HepG2 (cell line): Measurements from ENCODE around the gene RBM47. TPM values are rescaled to one million over a fixed set of nuclear protein-coding genes. Genes with fewer than 3 reads are reported as not detected.

ENCODE experiments used
- ATAC-seq: fragments of 200-7000 bp; cut with Tn5 transposase; 3 replicates; pipeline ENCODE4 v1.9.1; 2020; ENCODE audit warnings: mild to moderate bottlenecking, moderate library complexity
- BruUV-seq: library from RNA; stranded (reverse); fragments of 400-500 nt; replicated peaks from 2 replicates; lab custom pipeline; 2021; lab: Mats Ljungman, UMichigan
- CTCF ChIA-PET: fragments of 300-600 bp; formaldehyde crosslinking; extraction: SDS; loops from one replicate; lab custom pipeline; 2021; ENCODE audit warnings: low total read pairs, inconsistent platforms, low intra/inter-chr PET ratio; lab: Yijun Ruan, JAX
- POLR2A ChIA-PET: fragments of 350-600 bp; sonication (Branson Sonifier 250); formaldehyde crosslinking; loops from one replicate; lab custom pipeline; 2020; ENCODE audit warnings: antibody characterized with exemption, inconsistent platforms; lab: Yijun Ruan, JAX
- DNase-seq: peaks from one replicate; pipeline ENCODE4 v3.0.0-alpha.2; 2015; ENCODE audit warnings: low spot score
- FAIRE-seq: peaks from 3 replicates; lab custom pipeline; 2011; peaks lifted over from hg19 to GRCh38; lab: Jason Lieb, UNC
- H2AFZ ChIP-seq: one replicate; pipeline ENCODE4 v1.6.1; 2011; ENCODE audit warnings: low read length, inconsistent platforms
- H3K27ac ChIP-seq: fragments of 300-600 bp; 3 replicates; pipeline ENCODE4 v1.8.0; 2011; ENCODE audit warnings: mixed run types, mild to moderate bottlenecking, mixed read lengths, low read length, inconsistent platforms; ENCODE audit not compliant: insufficient read depth; ENCODE audit errors: extremely low read length
- H3K27me3 ChIP-seq, 2 experiments: fragments of 200-600 bp in 1 of 2; 2 replicates in 1 of 2; 3 replicates in 1 of 2; pipeline versions ENCODE4 v1.6.0 to v1.8.0; 2011; ENCODE audit warnings: low read length in 2 of 2, mild to moderate bottlenecking in 2 of 2, moderate library complexity in 2 of 2, inconsistent platforms in 1 of 2; ENCODE audit not compliant: insufficient read depth in 2 of 2, control insufficient read depth in 1 of 2
- H3K36me3 ChIP-seq, 2 experiments: fragments of 200-600 bp in 1 of 2; replicated peaks in 1 of 2; 2 replicates in 1 of 2; 3 replicates in 1 of 2; pipeline versions ENCODE4 v1.5.1 to v1.8.0; 2011; ENCODE audit warnings: low read length in 2 of 2, inconsistent platforms in 1 of 2; ENCODE audit not compliant: insufficient read depth in 2 of 2, control insufficient read depth in 1 of 2
- H3K4me1 ChIP-seq: 2 replicates; pipeline ENCODE4 v1.5.1; 2012; ENCODE audit warnings: low read length, inconsistent platforms; ENCODE audit not compliant: insufficient read depth
- H3K4me2 ChIP-seq: 2 replicates; pipeline ENCODE4 v1.6.0; 2011; ENCODE audit warnings: low read depth, low read length, inconsistent platforms
- H3K4me3 ChIP-seq, 3 experiments: fragments of 200-600 bp in 1 of 3; sonication (generic), shearing (Covaris generic) in 1 of 3; replicated peaks in 1 of 3; 2 replicates each; pipeline ENCODE4 v1.5.1; 2011 to 2016; ENCODE audit warnings: low read length in 3 of 3, inconsistent platforms in 2 of 3, low read depth in 2 of 3, mild to moderate bottlenecking in 2 of 3, control low read depth in 1 of 3, mixed read lengths in 1 of 3; ENCODE audit not compliant: insufficient read depth in 1 of 3
- H3K79me2 ChIP-seq: one replicate; pipeline ENCODE4 v1.6.1; 2011; ENCODE audit warnings: low read length, inconsistent platforms; ENCODE audit not compliant: insufficient read depth
- H3K9ac ChIP-seq: 2 replicates; pipeline ENCODE4 v1.6.0; 2011; ENCODE audit warnings: mild to moderate bottlenecking, low read depth, low read length, inconsistent platforms; ENCODE audit not compliant: insufficient read depth
- H3K9me3 ChIP-seq: 2 replicates; pipeline ENCODE4 v1.5.1; 2012; ENCODE audit warnings: mild to moderate bottlenecking, low read length
- H4K20me1 ChIP-seq: 2 replicates; pipeline ENCODE4 v1.6.0; 2011; ENCODE audit warnings: inconsistent platforms, mild to moderate bottlenecking, low read length, moderate library complexity; ENCODE audit not compliant: insufficient read depth
- CENPT ChIP-seq: sonication (generic); formaldehyde crosslinking; IDR thresholded peaks from 2 replicates; pipeline ENCODE4 v1.8.0; 2022; ENCODE audit warnings: low read depth, mild to moderate bottlenecking, moderate library complexity, missing genetic modification reagents
- CHD2 ChIP-seq: IDR thresholded peaks from 2 replicates; pipeline ENCODE4 v1.6.1; 2011; ENCODE audit warnings: low read depth, low read length, improper control_type of control experiment
- FOXP1 ChIP-seq, 2 experiments: fragments of 450-650 bp in 1 of 2; IDR thresholded peaks; 2 replicates each; pipeline ENCODE4 v1.6.1; 2017 to 2018; ENCODE audit warnings: antibody characterized with exemption in 1 of 2
- HOXA5 ChIP-seq: sonication (generic); formaldehyde crosslinking; IDR thresholded peaks from 2 replicates; pipeline ENCODE4 v1.4.0; 2020; ENCODE audit warnings: missing genetic modification reagents
- RBFOX2 ChIP-seq: fragments of 200-400 bp; formaldehyde crosslinking; IDR thresholded peaks from 2 replicates; pipeline ENCODE4 v1.6.1; 2017; ENCODE audit warnings: low read depth, mild to moderate bottlenecking, low read length
- SOX13 ChIP-seq, 3 experiments: fragments of 450-650 bp in 1 of 3; sonication (generic) in 1 of 3; formaldehyde crosslinking in 1 of 3; IDR thresholded peaks in 2 of 3; conservative IDR thresholded peaks in 1 of 3; 2 replicates each; pipeline versions ENCODE4 v1.5.0 to v1.6.1; 2016 to 2020; ENCODE audit warnings: antibody characterized with exemption in 1 of 3, mild to moderate bottlenecking in 1 of 3, missing compliant biosample characterization in 1 of 3, missing genetic modification reagents in 1 of 3, moderate library complexity in 1 of 3
- SOX5 ChIP-seq: IDR thresholded peaks from 2 replicates; pipeline ENCODE4 v1.6.1; 2016; ENCODE audit warnings: borderline replicate concordance
- ZNF3 ChIP-seq: IDR thresholded peaks from 2 replicates; pipeline ENCODE4 v1.7.0; 2017; ENCODE audit warnings: inconsistent platforms
- WGBS: methylation state at CpG from one replicate; pipeline ENCODE4 v1.1.6; 2017; ENCODE audit warnings: low lambda C conversion rate; 5-methylcytosine and 5-hydroxymethylcytosine counted together
- in situ Hi-C: cut with HindIII; loops from 2 replicates; pipeline ENCODE4 v1.10.0; 2017; ENCODE audit warnings: low pct_unique_long_range_greater_than_20kb; ENCODE audit not compliant: extremely low pct_ligation_motif_present
- intact Hi-C: fragments of 100-400 bp; cut with micrococcal nuclease; formaldehyde crosslinking; loops from one replicate; pipeline ENCODE4 v1.10.0; 2022; ENCODE audit not compliant: unreplicated experiment
- polyA plus RNA-seq, 8 experiments: library from polyadenylated mRNA; depleted of rRNA in 3 of 8; stranded (reverse) in 7 of 8; unstranded in 1 of 8; fragments of >200 nt; fragmentation: Illumina TruSeq in 4 of 8; extraction: Trizol in 4 of 8; gene quantifications; 2 replicates each; pipeline versions ENCODE4 v1.2.1 to v1.2.3, GENCODE V29; 2011 to 2016; ENCODE audit warnings: low read depth in 4 of 8, missing spikeins in 1 of 8, mixed read lengths in 1 of 8; ENCODE audit not compliant: insufficient read depth in 1 of 8
- total RNA-seq, 5 experiments: library from RNA; depleted of rRNA; stranded (reverse); fragments of >200 nt; fragmentation: Illumina TruSeq; extraction: Trizol; gene quantifications; 2 replicates each; pipeline ENCODE4 v1.2.3, GENCODE V29; 2016; ENCODE audit warnings: low read depth in 1 of 5
- TF ChIP-seq, protein P1 (sequence below): IDR thresholded peaks from 2 replicates; pipeline ENCODE4 v1.4.0; 2020; ENCODE audit warnings: mild to moderate bottlenecking, missing genetic modification reagents
- TF ChIP-seq, protein P2 (sequence below): IDR thresholded peaks from 2 replicates; pipeline ENCODE4 v1.6.1; 2012; ENCODE audit warnings: low read depth, low read length, improper control_type of control experiment
- TF ChIP-seq, protein P3 (sequence below): sonication (generic); formaldehyde crosslinking; IDR thresholded peaks from 2 replicates; pipeline ENCODE4 v1.8.1; 2022; ENCODE audit warnings: mild to moderate bottlenecking, missing genetic modification reagents

The RBM47 gene
- total and polyA plus RNA-seq, 2 of the 13 experiments (the other 11 are each of a cell fraction or from before 2014, with no cell fraction given) = 1.2 to 2.5 TPM

DNA sequence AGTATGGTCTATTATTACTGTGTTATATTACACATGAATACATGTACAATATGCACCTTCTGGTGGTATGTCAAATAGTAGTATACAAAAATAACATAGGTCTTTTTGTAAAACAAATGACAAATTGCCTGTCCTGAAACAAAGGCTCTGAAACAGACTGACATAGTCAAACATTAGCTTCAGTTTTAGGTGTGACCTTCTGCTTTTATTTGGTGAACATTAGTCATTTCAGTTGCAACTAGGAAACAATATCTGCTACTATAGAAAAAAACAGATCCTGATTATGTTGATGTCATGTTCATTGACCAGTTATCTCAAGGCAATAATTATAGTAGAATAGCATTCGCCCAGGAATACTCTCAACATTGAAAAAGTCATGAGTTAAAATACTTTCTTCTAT is 171.6 kb downstream of the RBM47 start:
- Histone ChIP-seq H3K4me2 (no peak overlapping the region), H3K4me3 (no peak overlapping the region), H3K36me3 (no peaks in the 10 kb centered on the region), H4K20me1 (no peaks in the 10 kb centered on the region), H3K79me2 (no peaks in the 10 kb centered on the region), H3K9me3 (no peaks in the 10 kb centered on the region), H2AFZ (no peak overlapping the region), H3K27me3 (no peaks in the 10 kb centered on the region; a peak in 1 of 5 replicates), H3K27ac (no peak overlapping the region), H3K9ac (no peak overlapping the region), H3K4me1 (peaks cover 39% of the 10 kb centered on the region)
- ATAC-seq = peak; percentile 31; the same call in 1 of the 3 replicates
- TF ChIP-seq, protein P1, sequence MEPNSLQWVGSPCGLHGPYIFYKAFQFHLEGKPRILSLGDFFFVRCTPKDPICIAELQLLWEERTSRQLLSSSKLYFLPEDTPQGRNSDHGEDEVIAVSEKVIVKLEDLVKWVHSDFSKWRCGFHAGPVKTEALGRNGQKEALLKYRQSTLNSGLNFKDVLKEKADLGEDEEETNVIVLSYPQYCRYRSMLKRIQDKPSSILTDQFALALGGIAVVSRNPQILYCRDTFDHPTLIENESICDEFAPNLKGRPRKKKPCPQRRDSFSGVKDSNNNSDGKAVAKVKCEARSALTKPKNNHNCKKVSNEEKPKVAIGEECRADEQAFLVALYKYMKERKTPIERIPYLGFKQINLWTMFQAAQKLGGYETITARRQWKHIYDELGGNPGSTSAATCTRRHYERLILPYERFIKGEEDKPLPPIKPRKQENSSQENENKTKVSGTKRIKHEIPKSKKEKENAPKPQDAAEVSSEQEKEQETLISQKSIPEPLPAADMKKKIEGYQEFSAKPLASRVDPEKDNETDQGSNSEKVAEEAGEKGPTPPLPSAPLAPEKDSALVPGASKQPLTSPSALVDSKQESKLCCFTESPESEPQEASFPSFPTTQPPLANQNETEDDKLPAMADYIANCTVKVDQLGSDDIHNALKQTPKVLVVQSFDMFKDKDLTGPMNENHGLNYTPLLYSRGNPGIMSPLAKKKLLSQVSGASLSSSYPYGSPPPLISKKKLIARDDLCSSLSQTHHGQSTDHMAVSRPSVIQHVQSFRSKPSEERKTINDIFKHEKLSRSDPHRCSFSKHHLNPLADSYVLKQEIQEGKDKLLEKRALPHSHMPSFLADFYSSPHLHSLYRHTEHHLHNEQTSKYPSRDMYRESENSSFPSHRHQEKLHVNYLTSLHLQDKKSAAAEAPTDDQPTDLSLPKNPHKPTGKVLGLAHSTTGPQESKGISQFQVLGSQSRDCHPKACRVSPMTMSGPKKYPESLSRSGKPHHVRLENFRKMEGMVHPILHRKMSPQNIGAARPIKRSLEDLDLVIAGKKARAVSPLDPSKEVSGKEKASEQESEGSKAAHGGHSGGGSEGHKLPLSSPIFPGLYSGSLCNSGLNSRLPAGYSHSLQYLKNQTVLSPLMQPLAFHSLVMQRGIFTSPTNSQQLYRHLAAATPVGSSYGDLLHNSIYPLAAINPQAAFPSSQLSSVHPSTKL = 0 out of 2 replicates have a peak, but pooled peaks have one; percentile 16
- TF ChIP-seq CHD2 = no peak
- no peak for TF ChIP-seq SOX13 (IDR thresholded peaks at IDR 0.05)
- TF ChIP-seq SOX13 (CRISPR knock-in tag; conservative IDR thresholded peaks at IDR 0.05 in 1 of 2, IDR thresholded peaks at IDR 0.05 in 1 of 2) = peak in 1 of 2 experiments; percentile 31; a peak in 1 of 4 replicates
- no peak for TF ChIP-seq RBFOX2
- TF ChIP-seq, protein P2, sequence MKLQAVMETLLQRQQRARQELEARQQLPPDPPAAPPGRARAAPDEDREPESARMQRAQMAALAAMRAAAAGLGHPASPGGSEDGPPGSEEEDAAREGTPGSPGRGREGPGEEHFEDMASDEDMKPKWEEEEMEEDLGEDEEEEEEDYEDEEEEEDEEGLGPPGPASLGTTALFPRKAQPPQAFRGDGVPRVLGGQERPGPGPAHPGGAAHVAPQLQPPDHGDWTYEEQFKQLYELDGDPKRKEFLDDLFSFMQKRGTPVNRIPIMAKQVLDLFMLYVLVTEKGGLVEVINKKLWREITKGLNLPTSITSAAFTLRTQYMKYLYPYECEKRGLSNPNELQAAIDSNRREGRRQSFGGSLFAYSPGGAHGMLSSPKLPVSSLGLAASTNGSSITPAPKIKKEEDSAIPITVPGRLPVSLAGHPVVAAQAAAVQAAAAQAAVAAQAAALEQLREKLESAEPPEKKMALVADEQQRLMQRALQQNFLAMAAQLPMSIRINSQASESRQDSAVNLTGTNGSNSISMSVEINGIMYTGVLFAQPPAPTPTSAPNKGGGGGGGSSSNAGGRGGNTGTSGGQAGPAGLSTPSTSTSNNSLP = peak; percentile 48
- TF ChIP-seq ZNF3 = peak; percentile 67; the same call in 1 of the 2 replicates
- TF ChIP-seq SOX5 (CRISPR knock-in tag) = peak; percentile 28; the same call in 1 of the 2 replicates
- TF ChIP-seq CENPT = no peak
- TF ChIP-seq, protein P3, sequence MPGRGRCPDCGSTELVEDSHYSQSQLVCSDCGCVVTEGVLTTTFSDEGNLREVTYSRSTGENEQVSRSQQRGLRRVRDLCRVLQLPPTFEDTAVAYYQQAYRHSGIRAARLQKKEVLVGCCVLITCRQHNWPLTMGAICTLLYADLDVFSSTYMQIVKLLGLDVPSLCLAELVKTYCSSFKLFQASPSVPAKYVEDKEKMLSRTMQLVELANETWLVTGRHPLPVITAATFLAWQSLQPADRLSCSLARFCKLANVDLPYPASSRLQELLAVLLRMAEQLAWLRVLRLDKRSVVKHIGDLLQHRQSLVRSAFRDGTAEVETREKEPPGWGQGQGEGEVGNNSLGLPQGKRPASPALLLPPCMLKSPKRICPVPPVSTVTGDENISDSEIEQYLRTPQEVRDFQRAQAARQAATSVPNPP (CRISPR knock-in tag) = no peak
- TF ChIP-seq FOXP1 (IDR thresholded peaks at IDR 0.05) = no peak
- TF ChIP-seq FOXP1 (CRISPR knock-in tag; IDR thresholded peaks at IDR 0.05) = 0 out of 2 replicates have a peak, but pooled peaks have one; percentile 5
- TF ChIP-seq HOXA5 (CRISPR knock-in tag) = 0 out of 2 replicates have a peak, but pooled peaks have one; percentile 23
- in situ Hi-C loops (no loop called here), intact Hi-C loops (no loop called here)
- WGBS = 91% methylated on average over 1 of the region's 1 CpG
- ChIA-PET POLR2A (no interaction called here), CTCF (no interaction called here)
- BruUV-seq = no TSS peak
- FAIRE-seq = peak; percentile 42
- peak; percentile 7 for DNase-seq
